ENCODE results near the gene NSG2.

Gene NSG2

DNA sequence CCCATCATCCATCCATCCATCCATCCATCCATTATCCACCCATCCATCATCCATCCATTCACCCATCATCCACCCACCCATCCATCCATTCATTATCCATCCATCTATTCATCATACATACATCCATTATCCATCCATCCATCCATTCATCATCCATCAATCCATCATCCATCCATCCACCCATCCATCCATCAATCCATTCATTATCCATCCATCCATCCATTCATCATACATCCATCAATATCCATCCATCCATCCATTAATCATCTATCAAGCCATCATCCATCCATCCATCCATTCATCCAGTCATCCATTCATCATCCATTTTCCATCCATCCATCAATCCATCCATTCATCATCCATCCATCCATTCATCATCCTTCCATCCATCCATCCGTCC lies 89.0 kb downstream of the NSG2 start:
- no peaks in the 10 kb centered on the region for H3K27me3 ChIP-seq (ENCODE audit: insufficient read depth, low read length)

DNA sequence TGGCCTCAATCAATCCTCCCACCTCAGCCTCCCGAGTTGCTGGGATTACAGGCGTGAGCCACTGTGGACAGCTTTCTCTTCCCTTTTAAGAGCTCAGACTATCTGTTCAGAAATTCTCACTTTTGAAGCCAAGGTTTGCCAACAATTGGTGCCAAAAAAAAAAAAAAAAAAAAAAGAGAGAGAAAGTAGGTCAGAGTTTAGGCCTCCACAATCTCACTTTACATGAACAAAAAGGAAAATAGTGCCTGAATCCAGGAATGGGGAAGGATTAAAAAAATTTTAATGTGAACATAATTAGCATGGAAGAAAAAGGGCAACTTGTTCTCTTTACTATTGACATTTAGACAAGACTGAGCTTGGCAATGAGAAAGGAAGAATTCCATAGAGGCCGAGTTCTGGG lies 94.1 kb downstream of the NSG2 start:
- Histone ChIP-seq H3K4me2 (ENCODE audit: low read length) (no peak overlapping the region), H3K9ac (ENCODE audit: low read length) (no peak overlapping the region), H3K4me3 (ENCODE audit: low read depth, low read length, poor library complexity, severe bottlenecking) (no peak overlapping the region), H3F3A (ENCODE audit: insufficient read depth, low read length) (no peaks in the 10 kb centered on the region), H2AFZ (ENCODE audit: low read length) (no peak overlapping the region), H3K79me2 (ENCODE audit: insufficient read depth, low read length) (no peaks in the 10 kb centered on the region), H3K27ac (ENCODE audit: low read depth, low read length, poor library complexity, severe bottlenecking) (no peak overlapping the region), H4K20me1 (ENCODE audit: insufficient read depth, low read length) (no peaks in the 10 kb centered on the region), H3K9me2 (ENCODE audit: low read depth, low read length) (no peaks in the 10 kb centered on the region), H3K27me3 (ENCODE audit: insufficient read depth, low read length) (no peaks in the 10 kb centered on the region), H3K4me1 (ENCODE audit: insufficient read depth, low read length, severe bottlenecking) (no peaks in the 10 kb centered on the region), H3K9me3 (ENCODE audit: low read length) (no peaks in the 10 kb centered on the region), H3K36me3 (ENCODE audit: insufficient read depth, low read length) (no peaks in the 10 kb centered on the region)
- TF ChIP-seq, protein P1, sequence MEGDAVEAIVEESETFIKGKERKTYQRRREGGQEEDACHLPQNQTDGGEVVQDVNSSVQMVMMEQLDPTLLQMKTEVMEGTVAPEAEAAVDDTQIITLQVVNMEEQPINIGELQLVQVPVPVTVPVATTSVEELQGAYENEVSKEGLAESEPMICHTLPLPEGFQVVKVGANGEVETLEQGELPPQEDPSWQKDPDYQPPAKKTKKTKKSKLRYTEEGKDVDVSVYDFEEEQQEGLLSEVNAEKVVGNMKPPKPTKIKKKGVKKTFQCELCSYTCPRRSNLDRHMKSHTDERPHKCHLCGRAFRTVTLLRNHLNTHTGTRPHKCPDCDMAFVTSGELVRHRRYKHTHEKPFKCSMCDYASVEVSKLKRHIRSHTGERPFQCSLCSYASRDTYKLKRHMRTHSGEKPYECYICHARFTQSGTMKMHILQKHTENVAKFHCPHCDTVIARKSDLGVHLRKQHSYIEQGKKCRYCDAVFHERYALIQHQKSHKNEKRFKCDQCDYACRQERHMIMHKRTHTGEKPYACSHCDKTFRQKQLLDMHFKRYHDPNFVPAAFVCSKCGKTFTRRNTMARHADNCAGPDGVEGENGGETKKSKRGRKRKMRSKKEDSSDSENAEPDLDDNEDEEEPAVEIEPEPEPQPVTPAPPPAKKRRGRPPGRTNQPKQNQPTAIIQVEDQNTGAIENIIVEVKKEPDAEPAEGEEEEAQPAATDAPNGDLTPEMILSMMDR (IDR thresholded peaks at IDR 0.05; ENCODE audit: low read length), result no peak
- no peak for TF ChIP-seq EZH2 (IDR thresholded peaks at IDR 0.05; ENCODE audit: borderline replicate concordance, low read length)

More for the DNA sequence above, 89.0 kb downstream of the NSG2 start:
- TF ChIP-seq, protein P1 (IDR thresholded peaks at IDR 0.05; ENCODE audit: low read length), result no peak
- TF ChIP-seq EZH2 (IDR thresholded peaks at IDR 0.05; ENCODE audit: borderline replicate concordance, low read length), result no peak
- Histone ChIP-seq H4K20me1 (ENCODE audit: insufficient read depth, low read length) (no peaks in the 10 kb centered on the region), H3K4me2 (ENCODE audit: low read length) (no peak overlapping the region), H3F3A (ENCODE audit: insufficient read depth, low read length) (no peaks in the 10 kb centered on the region), H3K79me2 (ENCODE audit: insufficient read depth, low read length) (no peaks in the 10 kb centered on the region), H2AFZ (ENCODE audit: low read length) (no peak overlapping the region), H3K4me3 (ENCODE audit: low read depth, low read length, poor library complexity, severe bottlenecking) (no peak overlapping the region), H3K27ac (ENCODE audit: low read depth, low read length, poor library complexity, severe bottlenecking) (no peak overlapping the region), H3K4me1 (ENCODE audit: insufficient read depth, low read length, severe bottlenecking) (no peaks in the 10 kb centered on the region), H3K36me3 (ENCODE audit: insufficient read depth, low read length) (no peaks in the 10 kb centered on the region), H3K9me3 (ENCODE audit: low read length) (no peaks in the 10 kb centered on the region), H3K9me2 (ENCODE audit: low read depth, low read length) (no peaks in the 10 kb centered on the region), H3K9ac (ENCODE audit: low read length) (no peak overlapping the region)

DNA sequence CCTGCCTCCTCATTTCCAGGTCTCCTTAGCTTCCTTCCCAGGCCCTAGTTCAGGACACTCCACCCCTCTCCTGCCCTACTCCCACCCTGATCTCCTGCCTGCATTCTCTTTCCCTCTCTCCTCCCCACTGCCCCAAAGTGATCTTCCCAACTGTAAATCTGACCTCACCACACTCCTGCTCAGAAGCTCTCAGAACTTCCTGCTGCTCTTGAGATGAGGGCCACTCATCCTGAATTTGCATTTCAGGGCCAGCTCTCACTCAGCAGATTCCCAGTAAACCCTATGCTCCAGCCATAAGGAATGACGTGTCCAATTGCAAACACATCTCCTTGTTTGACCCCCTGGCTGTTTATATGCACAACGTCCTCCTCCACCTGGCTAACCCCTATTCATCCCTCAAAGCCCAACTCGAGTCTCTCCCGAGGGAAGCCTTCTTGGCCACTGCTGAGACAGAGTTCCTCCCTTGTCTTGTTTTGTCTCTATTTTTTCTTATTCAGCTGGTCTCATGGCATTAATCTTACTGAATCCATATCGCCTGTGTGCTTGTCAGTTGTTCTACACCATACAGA lies 95.0 kb downstream of the NSG2 start:
- Histone ChIP-seq H3K9me3 (ENCODE audit: low read length) (no peaks in the 10 kb centered on the region), H4K20me1 (ENCODE audit: insufficient read depth, low read length) (no peaks in the 10 kb centered on the region), H3K4me3 (ENCODE audit: low read depth, low read length, poor library complexity, severe bottlenecking) (no peak overlapping the region), H3K27me3 (ENCODE audit: insufficient read depth, low read length) (no peaks in the 10 kb centered on the region), H3K4me2 (ENCODE audit: low read length) (no peak overlapping the region), H3K79me2 (ENCODE audit: insufficient read depth, low read length) (no peaks in the 10 kb centered on the region), H3K4me1 (ENCODE audit: insufficient read depth, low read length, severe bottlenecking) (no peaks in the 10 kb centered on the region), H3K9me2 (ENCODE audit: low read depth, low read length) (no peaks in the 10 kb centered on the region), H3F3A (ENCODE audit: insufficient read depth, low read length) (no peaks in the 10 kb centered on the region), H3K36me3 (ENCODE audit: insufficient read depth, low read length) (no peaks in the 10 kb centered on the region), H3K9ac (ENCODE audit: low read length) (no peak overlapping the region), H2AFZ (ENCODE audit: low read length) (no peak overlapping the region), H3K27ac (ENCODE audit: low read depth, low read length, poor library complexity, severe bottlenecking) (no peak overlapping the region)
- TF ChIP-seq, protein P1 (IDR thresholded peaks at IDR 0.05; ENCODE audit: low read length), result no peak
- TF ChIP-seq EZH2 (IDR thresholded peaks at IDR 0.05; ENCODE audit: borderline replicate concordance, low read length), result no peak

All from OCI-LY1 (cell line).